Stimulated activated naive B cell treated with anti-CD40 and anti-IgM and Interleukin-4, amounts not matched to agents 10 μg/mL and 1 μg/mL and 100 μg/mL, for 72 hours (primary cell): ENCODE data around the gene KRTAP1-4.
"Not testable (repeated sequence)": the region's sequence is repeated elsewhere in the genome, so short reads cannot be mapped to it uniquely, and the experiment has no call there.

Experiments used
- ATAC-seq, 2 donors: fragments of 150-1000 bp; cut with Tn5 transposase; replicated peaks; 2 replicates each; pipeline ENCODE4 v1.10.0; 2021; ENCODE audit warnings: moderate library complexity in 1 of 2
- DNase-seq: peaks from one replicate; pipeline ENCODE4 v3.0.0; 2021
- H3K27ac Mint-ChIP-seq: one replicate; pipeline ENCODE4 v1.8.0; 2022; ENCODE audit warnings: mild to moderate bottlenecking, mixed read lengths
- H3K27me3 Mint-ChIP-seq, 2 donors: one replicate each; pipeline ENCODE4 v1.8.0; 2022; ENCODE audit warnings: mixed read lengths in 2 of 2
- H3K36me3 Mint-ChIP-seq, 2 donors: one replicate each; pipeline ENCODE4 v1.8.0; 2022; ENCODE audit warnings: mixed read lengths in 2 of 2, mild to moderate bottlenecking in 1 of 2
- H3K4me1 Mint-ChIP-seq, 2 donors: one replicate each; pipeline ENCODE4 v1.8.0; 2022; ENCODE audit warnings: mixed read lengths in 2 of 2, mild to moderate bottlenecking in 1 of 2
- H3K4me3 Mint-ChIP-seq, 2 donors: one replicate each; pipeline ENCODE4 v1.8.0; 2022; ENCODE audit warnings: mild to moderate bottlenecking in 2 of 2, mixed read lengths in 2 of 2, moderate library complexity in 1 of 2
- H3K9me3 Mint-ChIP-seq, 2 donors: one replicate each; pipeline ENCODE4 v1.8.0; 2022; ENCODE audit warnings: mixed read lengths in 2 of 2, mild to moderate bottlenecking in 1 of 2

Gene KRTAP1-4

GRCh38 chr17:41004397-41004796, 25.6 kb downstream of the KRTAP1-4 start:
- peaks cover 13 to 16% of the 10 kb centered on the region in 2 donors for H3K27me3 Mint-ChIP-seq
- H3K4me3 Mint-ChIP-seq: no peak overlapping the region
- H3K36me3 Mint-ChIP-seq: no peaks in the 10 kb centered on the region
- no peaks in the 10 kb centered on the region for H3K9me3 Mint-ChIP-seq
- ATAC-seq (no peak), DNase-seq (no peak)
- no peak overlapping the region for H3K27ac Mint-ChIP-seq
- H3K4me1 Mint-ChIP-seq: peaks cover 0 to 1% of the 10 kb centered on the region in 2 donors

DNA sequence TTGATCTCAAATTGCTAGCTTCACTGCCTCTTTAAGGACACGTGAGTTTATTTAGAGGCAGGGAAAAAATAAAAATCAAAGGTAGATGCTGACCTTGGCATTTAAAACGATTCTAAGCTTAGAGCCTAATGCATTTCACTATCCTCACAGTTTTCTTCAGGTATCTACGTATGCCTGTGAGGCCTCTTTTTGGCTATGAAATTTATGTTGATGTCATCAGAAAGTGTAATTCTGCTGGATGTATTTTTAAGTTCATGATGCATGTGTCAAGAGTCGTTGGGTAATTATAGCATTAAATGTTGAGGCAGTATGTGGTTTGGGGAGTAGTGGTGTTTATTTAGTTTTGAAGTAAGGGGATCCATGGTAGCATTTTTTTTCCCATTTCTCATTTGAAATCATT, 26.1 kb downstream of the KRTAP1-4 start:
- no peak overlapping the region for H3K27ac Mint-ChIP-seq
- no peaks in the 10 kb centered on the region for H3K36me3 Mint-ChIP-seq
- DNase-seq (no peak), ATAC-seq (no peak)
- H3K9me3 Mint-ChIP-seq: no peaks in the 10 kb centered on the region
- H3K4me1 Mint-ChIP-seq: peaks cover 0 to 1% of the 10 kb centered on the region in 2 donors
- H3K4me3 Mint-ChIP-seq: no peak overlapping the region
- H3K27me3 Mint-ChIP-seq: peaks cover 15 to 20% of the 10 kb centered on the region in 2 donors

GRCh38 chr17:41002814-41003213, 27.2 kb downstream of the KRTAP1-4 start:
- Mint-ChIP-seq H3K36me3 (no peaks in the 10 kb centered on the region), H3K4me1 (no peaks in the 10 kb centered on the region), H3K27ac (no peak overlapping the region), H3K27me3 (peaks cover 21% of the 10 kb centered on the region in 2 donors), H3K4me3 (no peak overlapping the region), H3K9me3 (no peaks in the 10 kb centered on the region)
- ATAC-seq (no peak), DNase-seq (no peak)

DNA sequence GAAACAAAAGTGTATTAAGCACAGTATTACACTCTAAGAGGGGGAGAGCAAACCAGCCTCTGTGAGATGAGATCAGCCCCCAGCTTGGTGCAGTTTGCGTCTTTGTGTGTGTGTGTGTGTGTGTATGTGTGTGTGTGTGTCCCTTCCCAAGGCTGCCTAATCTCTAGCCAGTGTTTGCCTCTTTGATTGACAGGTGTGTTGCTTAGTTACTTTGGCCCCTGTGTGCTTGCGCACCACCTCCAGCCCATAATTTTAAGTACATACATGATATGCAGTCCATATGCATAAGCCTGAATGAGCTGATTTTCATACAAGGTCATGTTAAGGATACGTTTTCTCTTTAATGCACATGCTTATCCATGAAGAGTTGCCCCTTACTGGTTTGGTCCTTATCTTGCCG, 28.2 kb downstream of the KRTAP1-4 start:
- Mint-ChIP-seq H3K27ac (no peak overlapping the region), H3K27me3 (peaks cover 27 to 31% of the 10 kb centered on the region in 2 donors), H3K9me3 (no peaks in the 10 kb centered on the region), H3K36me3 (no peaks in the 10 kb centered on the region), H3K4me3 (no peak overlapping the region), H3K4me1 (no peaks in the 10 kb centered on the region)
- DNase-seq: no peak
- no peak for ATAC-seq

GRCh38 chr17:40999563-40999962, 30.4 kb downstream of the KRTAP1-4 start, which contains the start of gene KRTAP3-2:
TSS of gene KRTAP3-2 (minus strand) at chr17:40999906. CDS start at chr17:40999853, 53 bp downstream.
- not testable (repeated sequence) for H3K4me1 Mint-ChIP-seq, H3K36me3 Mint-ChIP-seq, H3K9me3 Mint-ChIP-seq, DNase-seq, ATAC-seq, H3K4me3 Mint-ChIP-seq, H3K27ac Mint-ChIP-seq
- peaks cover 30 to 42% of the 10 kb centered on the region in 2 donors for H3K27me3 Mint-ChIP-seq

DNA sequence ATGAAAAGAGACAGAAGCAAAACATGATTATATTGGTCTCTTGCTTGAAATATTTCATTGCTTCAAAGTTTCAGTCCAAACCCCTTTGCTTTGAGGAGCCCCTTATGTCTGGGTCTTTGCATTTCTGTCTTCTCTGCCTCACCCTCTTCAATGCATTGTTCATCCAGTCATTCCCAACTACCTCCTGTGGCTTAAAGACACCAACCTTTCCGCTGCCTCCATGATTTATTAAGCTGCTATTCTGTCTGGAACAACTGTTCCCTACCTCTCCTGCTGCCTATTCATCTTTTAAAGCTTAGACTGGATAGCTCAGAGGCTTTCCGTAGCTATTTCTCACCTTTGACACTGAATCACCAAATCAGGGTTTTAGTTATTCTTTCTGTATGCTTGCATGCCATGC, 32.6 kb downstream of the KRTAP1-4 start:
- H3K27ac Mint-ChIP-seq: no peak overlapping the region
- H3K36me3 Mint-ChIP-seq: peaks cover 0 to 2% of the 10 kb centered on the region in 2 donors
- H3K4me1 Mint-ChIP-seq: no peaks in the 10 kb centered on the region
- H3K4me3 Mint-ChIP-seq: no peak overlapping the region
- ATAC-seq: no peak
- peaks cover 32 to 53% of the 10 kb centered on the region in 2 donors for H3K27me3 Mint-ChIP-seq
- no peak for DNase-seq
- H3K9me3 Mint-ChIP-seq: no peaks in the 10 kb centered on the region

DNA sequence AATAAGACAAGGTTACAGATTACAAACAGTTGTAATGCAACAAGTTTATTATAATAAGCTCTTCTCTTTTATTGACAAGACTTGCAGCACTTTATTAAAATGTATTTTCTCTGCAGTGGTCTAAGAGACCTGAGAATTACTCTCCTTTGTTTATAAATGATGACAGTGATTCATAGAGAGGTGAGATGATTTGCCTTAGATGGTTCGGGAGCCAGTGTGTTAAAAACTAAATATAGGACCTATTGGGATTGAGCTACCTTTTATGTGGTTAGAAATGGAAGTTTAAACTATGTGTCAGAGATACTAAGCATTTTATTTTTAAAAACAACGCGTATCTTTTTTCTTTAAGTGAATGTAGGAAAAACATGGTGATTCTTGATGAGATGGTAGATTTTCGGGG, 33.2 kb downstream of the KRTAP1-4 start:
- Mint-ChIP-seq H3K27ac (no peak overlapping the region), H3K4me3 (no peak overlapping the region), H3K36me3 (peaks cover 0 to 2% of the 10 kb centered on the region in 2 donors), H3K9me3 (no peaks in the 10 kb centered on the region), H3K27me3 (peaks cover 31 to 49% of the 10 kb centered on the region in 2 donors), H3K4me1 (no peaks in the 10 kb centered on the region)
- ATAC-seq (no peak), DNase-seq (no peak)

GRCh38 chr17:40995116-40995515, 34.9 kb downstream of the KRTAP1-4 start:
- no peak for ATAC-seq
- peaks cover 34 to 54% of the 10 kb centered on the region in 2 donors for H3K27me3 Mint-ChIP-seq
- no peaks in the 10 kb centered on the region for H3K4me1 Mint-ChIP-seq

DNA sequence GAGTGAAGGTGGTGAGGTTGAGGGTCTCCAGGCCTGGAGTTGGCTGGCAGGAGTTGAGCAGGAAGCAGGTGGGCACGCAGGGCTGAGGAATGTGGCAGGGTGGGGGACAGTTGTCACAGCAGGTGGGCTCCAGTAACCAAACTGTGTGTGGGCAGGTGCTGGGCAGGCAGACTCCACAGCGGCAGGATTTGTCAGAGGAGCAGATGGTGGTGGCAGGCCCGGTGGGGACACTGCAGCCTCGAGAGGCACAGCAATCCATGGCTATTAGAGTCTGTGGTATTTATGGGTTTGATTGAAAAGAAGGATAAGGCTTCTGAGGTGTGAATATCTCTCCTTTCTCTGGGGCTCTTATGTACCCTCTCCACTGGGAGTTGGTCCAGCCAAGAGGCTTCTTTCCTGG, 36.2 kb downstream of the KRTAP1-4 start, which contains the start of gene KRTAP3-3:
TSS of gene KRTAP3-3 (minus strand) at position 326 of the 400 bp plus-strand sequence. CDS start at position 259, 67 bp downstream.
- no peak within 1 kb of the TSS for H3K4me3 Mint-ChIP-seq
- no peaks in the 10 kb centered on the region for H3K4me1 Mint-ChIP-seq
- no peak for ATAC-seq
- peaks cover 27 to 47% of the 10 kb centered on the region in 2 donors for H3K27me3 Mint-ChIP-seq
- peaks cover 0 to 2% of the 10 kb centered on the region in 2 donors for H3K36me3 Mint-ChIP-seq
- DNase-seq: no peak
- H3K9me3 Mint-ChIP-seq: no peaks in the 10 kb centered on the region
- no peak within 1 kb of the TSS for H3K27ac Mint-ChIP-seq

More at GRCh38 chr17:40995116-40995515, 34.9 kb downstream of the KRTAP1-4 start:
- peaks cover 0 to 2% of the 10 kb centered on the region in 2 donors for H3K36me3 Mint-ChIP-seq
- H3K27ac Mint-ChIP-seq: no peak overlapping the region
- no peak overlapping the region for H3K4me3 Mint-ChIP-seq
- no peaks in the 10 kb centered on the region for H3K9me3 Mint-ChIP-seq
- DNase-seq: no peak

GRCh38 chr17:40993084-40993483, 36.9 kb downstream of the KRTAP1-4 start:
- DNase-seq (no peak), ATAC-seq (no peak)
- no peaks in the 10 kb centered on the region for H3K4me1 Mint-ChIP-seq
- peaks cover 27 to 43% of the 10 kb centered on the region in 2 donors for H3K27me3 Mint-ChIP-seq
- H3K27ac Mint-ChIP-seq: no peak overlapping the region
- no peaks in the 10 kb centered on the region for H3K9me3 Mint-ChIP-seq
- peaks cover 0 to 2% of the 10 kb centered on the region in 2 donors for H3K36me3 Mint-ChIP-seq
- H3K4me3 Mint-ChIP-seq: no peak overlapping the region

- Mint-ChIP-seq H3K36me3 (peaks cover 0 to 2% of the 10 kb centered on the region in 2 donors), H3K27me3 (peaks cover 25 to 40% of the 10 kb centered on the region in 2 donors), H3K4me1 (peaks cover 1 to 3% of the 10 kb centered on the region in 2 donors), H3K9me3 (no peaks in the 10 kb centered on the region), H3K27ac (no peak overlapping the region), H3K4me3 (no peak overlapping the region)
- ATAC-seq (no peak), DNase-seq (no peak)
Measured at GRCh38 chr17:40992666-40993065, 37.3 kb downstream of the KRTAP1-4 start.

DNA sequence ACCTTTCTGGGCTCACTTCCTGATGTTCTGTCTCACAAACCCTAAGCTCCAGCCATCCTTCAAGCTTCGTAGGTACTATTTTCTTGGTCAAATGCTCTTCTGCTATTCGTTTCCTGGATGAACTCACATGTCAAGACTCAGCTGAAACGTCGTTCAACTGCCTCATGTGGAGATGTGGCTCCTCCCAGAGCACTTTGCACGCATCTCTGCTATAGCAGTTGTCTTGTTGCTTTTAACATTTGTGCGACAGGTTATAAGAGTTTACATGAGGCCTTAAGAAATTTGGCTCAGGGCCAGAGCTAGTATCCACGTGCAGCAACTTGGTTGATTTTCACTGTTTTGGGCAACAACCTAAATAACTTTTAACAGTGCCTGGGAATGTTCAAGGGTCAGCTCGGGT, 43.1 kb downstream of the KRTAP1-4 start:
- no peak overlapping the region for H3K4me3 Mint-ChIP-seq
- H3K36me3 Mint-ChIP-seq: no peaks in the 10 kb centered on the region
- peaks cover 14 to 20% of the 10 kb centered on the region in 2 donors for H3K27me3 Mint-ChIP-seq
- no peak for ATAC-seq
- no peaks in the 10 kb centered on the region for H3K9me3 Mint-ChIP-seq
- peaks cover 3 to 7% of the 10 kb centered on the region in 2 donors for H3K4me1 Mint-ChIP-seq
- no peak overlapping the region for H3K27ac Mint-ChIP-seq
- no peak for DNase-seq

- peaks cover 15 to 16% of the 10 kb centered on the region in 2 donors for H3K27me3 Mint-ChIP-seq
- no peaks in the 10 kb centered on the region for H3K36me3 Mint-ChIP-seq
- ATAC-seq (no peak), DNase-seq (no peak)
- peaks cover 3 to 7% of the 10 kb centered on the region in 2 donors for H3K4me1 Mint-ChIP-seq
- H3K9me3 Mint-ChIP-seq: no peaks in the 10 kb centered on the region
- H3K4me3 Mint-ChIP-seq: no peak within 1 kb of the TSS
- H3K27ac Mint-ChIP-seq: no peak within 1 kb of the TSS
Measured at GRCh38 chr17:40984226-40984625, 45.8 kb downstream of the KRTAP1-4 start, which contains the start of gene KRT40. TSS of gene KRT40 (minus strand) at chr17:40984326. CDS start at chr17:40984273, 53 bp downstream.

- Mint-ChIP-seq H3K27me3 (peaks cover 20 to 23% of the 10 kb centered on the region in 2 donors), H3K36me3 (no peaks in the 10 kb centered on the region), H3K4me3 (no peak overlapping the region), H3K27ac (no peak overlapping the region), H3K4me1 (no peaks in the 10 kb centered on the region), H3K9me3 (no peaks in the 10 kb centered on the region)
- no peak for DNase-seq
- ATAC-seq: no peak
Measured at GRCh38 chr17:40981115-40981514, 48.9 kb downstream of the KRTAP1-4 start.

DNA sequence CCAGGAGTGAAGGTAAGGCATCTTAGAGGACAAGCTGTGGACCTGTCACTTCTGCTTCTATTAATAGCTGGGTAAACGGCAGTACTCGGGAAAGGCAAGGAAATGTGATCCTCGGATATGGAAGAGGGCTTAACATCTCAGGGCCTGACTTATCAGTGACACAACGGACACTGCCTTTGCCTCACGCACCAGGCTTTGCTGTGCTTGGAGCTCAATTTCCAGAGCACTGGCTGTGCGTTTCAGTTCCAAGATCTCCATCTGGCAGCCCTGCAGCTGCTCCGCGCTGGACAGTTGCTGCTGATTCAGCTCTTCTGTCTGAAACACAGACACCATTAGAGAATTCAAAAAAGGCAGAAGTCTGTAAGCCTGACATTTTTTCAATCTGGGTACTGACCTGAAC, 49.4 kb downstream of the KRTAP1-4 start:
- H3K4me1 Mint-ChIP-seq: no peaks in the 10 kb centered on the region
- H3K9me3 Mint-ChIP-seq: no peaks in the 10 kb centered on the region
- ATAC-seq: no peak
- no peak overlapping the region for H3K27ac Mint-ChIP-seq
- DNase-seq: no peak
- H3K36me3 Mint-ChIP-seq: no peaks in the 10 kb centered on the region
- H3K4me3 Mint-ChIP-seq: no peak overlapping the region
- H3K27me3 Mint-ChIP-seq: peaks cover 20 to 25% of the 10 kb centered on the region in 2 donors
